ELF-1 (cell line): ENCODE measurements around the gene IGF1R.
A peak's percentile ranks its signal among the peaks of the same experiment; 100 is the strongest.
"Not testable (repeated sequence)": the region's sequence is repeated elsewhere in the genome, so short reads cannot be mapped to it uniquely, and the experiment has no call there.

Experiments used
- DNase-seq: peaks from one replicate; pipeline ENCODE4 v3.0.0-alpha.2; 2016; ENCODE audit warnings: low read depth, low spot score

The IGF1R gene

DNA sequence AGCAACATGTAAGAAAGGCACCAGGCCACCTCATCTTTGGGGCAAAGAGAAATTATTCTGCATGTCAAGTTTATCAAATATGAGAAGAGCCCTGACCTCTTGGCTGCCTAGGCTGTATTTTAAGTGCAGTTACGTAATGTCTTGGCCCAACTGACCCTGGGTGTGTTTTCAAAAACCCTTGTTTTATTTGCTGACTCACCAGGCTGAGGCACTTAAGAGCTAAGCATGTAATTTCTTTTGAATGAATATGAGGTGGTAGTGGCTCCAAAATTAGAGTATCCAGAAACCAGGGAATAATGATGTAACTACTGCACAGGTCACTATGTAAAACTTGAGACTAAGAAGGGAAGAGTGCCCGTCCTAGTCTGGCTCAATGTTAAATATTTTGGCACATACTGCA, 335.0 kb downstream of the IGF1R start:
- DNase-seq, result no peak

- DNase-seq, result no peak
Measured at GRCh38 chr15:98986281-98986680, 337.9 kb downstream of the IGF1R start.

DNA sequence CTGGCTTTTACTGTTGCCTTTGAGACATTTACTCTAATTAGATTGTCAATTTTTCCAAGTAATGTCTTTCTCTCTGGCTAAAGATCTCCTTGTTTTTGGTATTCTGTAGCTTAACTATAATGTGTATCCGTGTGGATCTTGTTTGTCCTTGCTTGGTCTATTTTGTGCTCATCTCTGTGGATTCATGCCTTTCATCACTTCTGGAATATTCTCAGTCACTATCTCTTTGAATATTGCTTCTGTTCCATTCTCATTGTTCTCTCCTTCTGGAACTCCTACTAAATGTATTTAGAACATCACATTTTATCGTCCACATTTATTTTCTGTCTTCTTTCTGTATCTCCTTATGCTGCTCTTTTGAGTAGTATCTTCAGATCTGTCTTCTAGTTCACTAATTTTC, 346.6 kb downstream of the IGF1R start:
- DNase-seq, result no peak

GRCh38 chr15:98996169-98996568, 347.8 kb downstream of the IGF1R start:
- no peak for DNase-seq

GRCh38 chr15:98996624-98997023, 348.3 kb downstream of the IGF1R start:
- no peak for DNase-seq

GRCh38 chr15:98997312-98997711, 349.0 kb downstream of the IGF1R start:
- DNase-seq, result no peak

DNA sequence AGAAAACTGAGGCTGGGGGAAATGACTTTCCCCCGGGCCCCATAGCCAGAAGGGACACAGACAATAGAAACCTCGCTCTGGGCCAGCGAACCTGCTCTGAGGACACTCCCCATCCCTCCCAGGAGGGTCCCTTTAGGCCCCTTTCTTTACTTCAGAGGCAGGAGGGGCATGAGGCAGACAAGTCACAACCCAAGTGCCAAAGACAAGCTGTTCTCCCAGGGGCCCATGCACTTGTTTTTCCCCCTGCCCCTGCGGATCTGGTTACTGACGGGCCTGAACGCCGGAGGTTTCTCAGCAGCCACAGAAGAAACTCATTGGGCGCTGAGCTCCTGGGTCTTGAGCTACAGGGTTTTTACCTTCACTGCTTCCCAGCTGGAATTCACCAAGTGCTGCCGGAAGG, 349.4 kb downstream of the IGF1R start:
- DNase-seq, result no peak

DNA sequence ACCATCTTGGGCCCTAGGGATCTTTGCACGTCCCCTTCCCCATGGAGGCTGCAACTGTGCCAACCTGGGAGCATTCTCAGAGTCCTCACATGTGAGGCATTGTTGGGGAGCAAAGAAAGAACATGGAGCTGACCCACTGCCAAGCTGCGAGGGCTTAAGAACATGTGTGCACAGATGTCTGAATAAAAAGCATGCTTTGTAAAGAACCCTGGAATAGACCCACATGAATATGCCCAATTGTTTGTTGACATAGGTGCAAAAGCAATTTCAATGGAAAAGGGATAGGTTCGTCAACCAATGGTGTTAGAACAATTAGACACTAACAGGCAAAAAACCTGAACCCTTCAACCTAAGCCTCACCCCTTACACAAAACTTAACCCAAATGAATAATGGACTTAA, 349.9 kb downstream of the IGF1R start:
- DNase-seq, result no peak

- DNase-seq, result no peak
Measured at GRCh38 chr15:98999233-98999632, 350.9 kb downstream of the IGF1R start.

- DNase-seq, result no peak
Measured at GRCh38 chr15:99002226-99002625, 353.9 kb downstream of the IGF1R start.

- DNase-seq, result not testable (repeated sequence)
Measured at GRCh38 chr15:99003317-99003716, 355.0 kb downstream of the IGF1R start.

DNA sequence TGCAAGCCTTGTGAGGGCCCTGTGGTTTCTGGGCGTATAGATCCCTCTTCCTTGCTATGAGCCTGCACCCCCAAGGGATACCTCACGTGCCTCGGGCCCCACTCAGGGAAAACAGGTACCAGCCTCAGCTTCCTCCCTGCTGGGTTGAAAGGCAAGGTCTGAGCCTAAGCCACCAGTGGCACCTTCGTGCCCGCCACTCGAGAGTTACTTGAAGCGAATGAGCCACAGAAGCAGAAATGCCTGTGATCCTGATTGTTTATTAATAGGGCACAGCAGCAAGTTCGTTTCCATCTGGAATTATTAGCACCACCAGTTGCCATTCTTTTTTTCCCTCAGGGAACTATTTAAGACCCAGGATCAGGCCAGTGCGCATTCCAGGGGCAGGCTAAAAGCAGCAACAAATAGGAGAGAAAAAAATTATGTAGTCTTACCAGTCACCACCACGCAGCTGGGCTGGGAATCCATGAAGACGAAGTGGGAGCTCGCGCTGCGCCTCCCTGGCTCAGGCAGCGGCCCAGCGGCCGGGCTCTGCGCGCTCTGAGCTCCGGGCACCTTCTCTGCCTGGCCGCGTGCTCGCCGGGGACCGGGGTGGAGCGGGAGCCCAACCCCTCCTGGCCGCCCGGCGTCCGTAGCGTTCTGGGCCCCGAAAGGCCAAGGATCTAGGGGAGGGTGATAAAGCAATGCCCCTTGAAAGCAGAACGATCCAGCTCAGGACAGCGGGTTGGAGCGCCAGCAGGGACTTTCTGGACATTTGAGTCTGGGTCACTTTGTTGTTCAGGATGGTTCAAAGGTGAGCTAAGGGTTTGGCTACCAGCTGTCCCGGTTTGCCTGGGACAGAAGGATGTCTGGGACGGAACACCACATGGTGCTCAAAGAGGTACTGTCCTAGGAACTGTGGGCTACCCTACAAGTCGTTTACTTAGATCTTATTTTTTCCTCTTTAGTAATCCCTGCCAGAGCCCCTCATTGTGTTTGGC, 356.9 kb downstream of the IGF1R start:
- DNase-seq, result peak; percentile 55

DNA sequence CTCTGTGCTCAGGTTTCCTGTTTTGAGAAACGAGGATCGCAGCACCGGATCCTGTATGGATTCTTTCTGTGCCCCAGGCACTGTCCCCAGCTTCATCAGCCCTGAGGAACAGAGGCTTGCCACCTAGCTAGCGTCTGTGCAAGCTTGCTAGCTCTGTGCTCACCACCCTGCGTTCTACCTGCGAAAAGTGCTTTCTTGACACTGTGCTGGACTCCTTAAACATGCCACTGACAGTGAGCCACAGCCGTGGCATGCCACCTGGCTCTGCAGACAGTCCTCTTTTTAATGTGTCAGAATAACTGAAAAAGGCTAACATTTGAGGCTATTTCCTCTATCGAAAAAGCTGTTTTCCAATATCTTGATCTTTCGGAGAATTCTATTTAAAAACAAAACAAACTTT, 357.8 kb downstream of the IGF1R start:
- peak; percentile 39 for DNase-seq

GRCh38 chr15:99006904-99007495, 358.7 kb downstream of the IGF1R start:
- no peak for DNase-seq

- no peak for DNase-seq
Measured at GRCh38 chr15:99009741-99010330, 361.5 kb downstream of the IGF1R start.

GRCh38 chr15:99010768-99011167, 362.4 kb downstream of the IGF1R start:
- no peak for DNase-seq
